ENCODE measurements around the gene SSTR3.

The SSTR3 gene

DNA sequence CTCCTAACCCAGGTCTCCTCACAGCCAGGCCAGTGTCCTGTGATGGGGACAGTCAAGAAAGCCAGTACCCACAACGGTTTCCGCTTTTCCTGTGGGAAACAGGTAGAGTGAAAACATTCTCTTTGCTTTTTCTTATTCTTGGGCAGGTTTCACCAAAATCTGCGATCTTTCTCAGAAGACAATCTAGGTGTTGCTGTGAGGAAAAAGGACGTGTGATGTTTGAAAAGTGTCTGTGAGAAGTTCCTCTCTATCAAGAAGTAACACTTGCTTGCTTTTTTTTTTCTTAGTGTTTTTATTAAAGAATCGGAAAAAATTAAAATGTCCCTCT, 53.4 kb downstream of the SSTR3 start:
- no peak overlapping the region for H2AFZ ChIP-seq (ENCODE audit: low read depth, low read length)
- H3K27me3 ChIP-seq (ENCODE audit: insufficient read depth, low read length), result peaks cover 24% of the 10 kb centered on the region
- H3K4me3 ChIP-seq (ENCODE audit: low read length), result no peak overlapping the region
- H3K36me3 ChIP-seq (ENCODE audit: insufficient read depth, low read length), result no peaks in the 10 kb centered on the region
- peaks cover 2% of the 10 kb centered on the region for H3K9me3 ChIP-seq (ENCODE audit: low read length)
- no peaks in the 10 kb centered on the region for H3K4me1 ChIP-seq (ENCODE audit: insufficient read depth, low read length)

DNA sequence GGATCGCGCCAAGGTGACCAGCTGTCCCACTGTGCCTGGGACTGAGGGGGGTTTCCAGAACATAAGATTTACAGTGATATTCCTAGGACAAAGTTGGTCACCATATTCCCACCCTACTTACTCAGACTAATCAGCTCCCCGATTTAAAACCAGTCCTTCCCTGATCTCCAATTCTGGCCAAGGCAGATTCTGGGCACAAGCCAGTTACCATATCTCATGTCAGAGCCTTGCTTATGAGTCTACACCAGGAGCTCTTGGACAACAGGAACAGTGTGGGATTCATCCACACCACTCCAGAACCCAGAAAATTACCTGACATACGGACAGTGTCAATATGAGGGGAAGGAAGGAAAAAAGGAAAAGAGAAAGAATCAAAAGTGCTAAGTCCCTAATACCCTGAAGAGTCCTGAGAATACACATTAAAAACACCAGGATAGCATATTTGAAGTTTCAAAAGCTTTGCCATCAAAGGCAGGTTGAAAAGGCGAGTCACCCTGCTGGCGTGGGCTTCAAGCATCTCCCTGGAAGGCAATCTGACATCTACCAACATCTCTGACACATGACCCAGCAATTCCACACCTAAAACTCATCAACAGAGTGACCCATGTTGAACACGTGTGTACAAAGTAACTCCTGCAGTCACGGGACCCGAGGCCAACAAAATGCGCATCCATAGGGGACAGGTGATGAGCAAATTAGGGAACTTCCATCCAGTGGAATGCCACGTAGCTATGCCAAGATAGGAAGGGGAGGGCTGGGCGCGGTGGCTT, 54.6 kb downstream of the SSTR3 start:
- H3K4me1 ChIP-seq (ENCODE audit: insufficient read depth, low read length), result no peaks in the 10 kb centered on the region
- no peaks in the 10 kb centered on the region for H3K36me3 ChIP-seq (ENCODE audit: insufficient read depth, low read length)
- H3K27me3 ChIP-seq (ENCODE audit: insufficient read depth, low read length), result peaks cover 24% of the 10 kb centered on the region
- H3K4me3 ChIP-seq (ENCODE audit: low read length), result no peak overlapping the region
- peaks cover 2% of the 10 kb centered on the region for H3K9me3 ChIP-seq (ENCODE audit: low read length)
- no peak overlapping the region for H2AFZ ChIP-seq (ENCODE audit: low read depth, low read length)

DNA sequence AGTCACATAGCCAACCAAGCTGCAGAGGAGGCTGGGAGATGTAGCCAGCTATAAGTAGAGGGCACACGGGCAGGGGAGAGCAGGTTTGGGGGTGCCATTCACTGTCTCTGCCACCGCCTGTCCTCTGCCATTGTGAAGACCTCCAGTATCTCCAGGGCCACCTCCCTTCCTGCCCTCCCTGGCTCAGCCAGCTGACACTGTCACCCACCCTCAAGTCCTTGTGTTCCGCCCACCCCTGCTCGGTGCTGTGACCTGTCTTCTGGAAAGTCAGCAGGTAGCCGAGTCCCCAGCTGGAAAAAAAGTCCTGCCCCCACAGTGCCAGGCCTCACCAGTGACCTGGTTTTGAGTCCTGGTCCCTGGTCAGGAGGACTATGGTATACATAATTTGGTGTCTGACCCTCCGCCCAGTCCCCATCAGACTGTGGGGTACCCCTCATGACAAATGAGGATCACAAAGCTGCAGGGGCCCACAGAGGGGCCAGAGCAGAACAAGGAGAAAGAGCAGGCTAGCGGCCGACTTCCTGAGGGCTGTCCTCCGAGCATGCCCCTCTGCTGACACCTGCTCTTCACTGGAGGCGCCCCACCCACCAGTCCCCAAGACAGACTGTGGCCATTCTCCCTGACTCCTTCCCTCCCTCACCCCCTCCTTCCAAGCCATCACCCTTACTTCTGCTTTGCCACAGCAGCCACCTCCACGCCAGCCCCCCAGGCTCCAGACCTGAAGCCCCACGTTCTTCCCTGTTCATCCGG, 55.4 kb downstream of the SSTR3 start:
- no peaks in the 10 kb centered on the region for H3K36me3 ChIP-seq (ENCODE audit: insufficient read depth, low read length)
- H3K4me3 ChIP-seq (ENCODE audit: low read length), result no peak overlapping the region
- H3K9me3 ChIP-seq (ENCODE audit: low read length), result peaks cover 2% of the 10 kb centered on the region
- no peaks in the 10 kb centered on the region for H3K4me1 ChIP-seq (ENCODE audit: insufficient read depth, low read length)
- H2AFZ ChIP-seq (ENCODE audit: low read depth, low read length), result no peak overlapping the region
- peaks cover 24% of the 10 kb centered on the region for H3K27me3 ChIP-seq (ENCODE audit: insufficient read depth, low read length)

DNA sequence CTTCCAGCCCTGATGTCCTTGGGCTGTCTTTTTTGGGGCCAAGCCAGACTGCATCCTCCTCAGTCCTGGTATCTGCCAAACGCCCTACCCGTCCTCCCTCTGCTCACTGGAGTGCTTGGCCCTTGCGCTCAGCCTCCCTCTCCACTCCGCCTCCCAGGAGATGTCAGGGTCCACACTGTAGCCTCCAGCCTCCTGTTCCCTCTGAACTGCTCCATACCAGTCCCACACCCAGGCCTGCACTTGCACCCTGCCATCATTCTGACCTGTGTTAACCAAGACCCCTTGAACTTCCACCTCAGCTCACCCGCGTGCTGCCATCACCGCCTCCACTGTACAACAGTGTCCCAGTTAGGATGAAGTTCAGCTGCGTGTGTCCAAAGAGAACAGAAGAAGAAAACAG, 56.3 kb downstream of the SSTR3 start:
- Histone ChIP-seq H2AFZ (ENCODE audit: low read depth, low read length) (no peak overlapping the region), H3K4me3 (ENCODE audit: low read length) (no peak overlapping the region), H3K9me3 (ENCODE audit: low read length) (no peaks in the 10 kb centered on the region), H3K4me1 (ENCODE audit: insufficient read depth, low read length) (no peaks in the 10 kb centered on the region), H3K27me3 (ENCODE audit: insufficient read depth, low read length) (peaks cover 24% of the 10 kb centered on the region), H3K36me3 (ENCODE audit: insufficient read depth, low read length) (no peaks in the 10 kb centered on the region)

DNA sequence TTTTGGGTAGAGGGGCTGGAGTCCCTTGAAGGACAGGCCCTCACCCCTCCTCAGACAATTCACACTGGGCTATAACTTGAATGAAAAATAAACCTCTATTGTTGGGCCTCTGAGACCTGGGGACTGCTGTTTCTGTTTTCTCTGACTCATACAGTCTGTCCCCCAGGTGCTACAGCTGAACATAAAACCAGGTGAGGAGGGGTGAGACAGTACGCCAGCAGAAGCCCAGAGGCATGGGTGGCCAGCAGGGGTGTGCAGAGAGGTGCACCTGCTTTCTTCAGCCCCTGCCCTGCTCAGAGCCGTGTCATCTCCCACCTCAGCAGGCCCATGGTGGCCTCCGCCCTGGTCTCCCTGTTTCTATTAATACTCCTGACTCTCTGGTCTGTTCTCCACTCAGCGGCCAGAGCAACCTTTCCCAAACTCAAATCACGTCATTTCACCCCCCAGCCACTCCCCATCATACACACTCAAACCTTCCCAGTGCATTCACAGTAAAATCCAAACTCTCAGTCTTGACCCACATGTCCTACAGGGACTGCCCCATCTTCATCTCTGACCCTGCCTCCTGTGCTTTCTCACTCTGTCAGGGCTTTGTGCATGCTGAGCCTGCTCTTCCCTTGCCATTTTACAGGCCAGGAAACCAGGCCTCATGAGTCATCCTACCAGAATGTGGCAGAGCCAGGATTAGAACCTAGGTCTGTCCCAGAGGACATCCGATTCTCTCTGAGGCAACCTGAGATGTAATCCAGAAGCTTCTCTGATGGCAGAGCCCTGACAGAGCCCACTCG, 57.2 kb downstream of the SSTR3 start:
- no peaks in the 10 kb centered on the region for H3K9me3 ChIP-seq (ENCODE audit: low read length)
- peaks cover 23% of the 10 kb centered on the region for H3K27me3 ChIP-seq (ENCODE audit: insufficient read depth, low read length)
- H3K4me1 ChIP-seq (ENCODE audit: insufficient read depth, low read length), result no peaks in the 10 kb centered on the region
- H3K36me3 ChIP-seq (ENCODE audit: insufficient read depth, low read length), result no peaks in the 10 kb centered on the region
- no peak overlapping the region for H3K4me3 ChIP-seq (ENCODE audit: low read length)
- H2AFZ ChIP-seq (ENCODE audit: low read depth, low read length), result no peak overlapping the region
